ENCODE results near the gene FCHSD2.

DNA sequence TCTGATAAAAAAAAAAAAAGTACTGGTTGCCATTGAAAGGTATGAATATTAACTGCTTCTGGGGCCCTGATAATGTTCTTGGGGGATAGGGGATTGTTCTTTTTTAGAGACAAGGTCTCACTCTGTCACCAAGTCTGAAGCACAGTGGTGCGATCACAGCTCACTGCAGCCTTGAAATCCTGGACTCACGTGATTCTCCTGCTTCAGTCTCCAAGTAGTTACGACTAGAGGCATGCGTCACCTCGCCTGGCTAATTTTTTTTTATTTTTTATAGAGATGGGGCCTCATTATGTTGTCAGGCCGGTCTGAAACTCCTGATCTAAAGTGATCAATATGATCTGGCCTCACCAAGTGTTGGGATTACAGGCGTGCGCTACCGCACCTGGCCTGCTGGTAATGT lies 63.5 kb downstream of the FCHSD2 start:
- TF ChIP-seq, protein P1, sequence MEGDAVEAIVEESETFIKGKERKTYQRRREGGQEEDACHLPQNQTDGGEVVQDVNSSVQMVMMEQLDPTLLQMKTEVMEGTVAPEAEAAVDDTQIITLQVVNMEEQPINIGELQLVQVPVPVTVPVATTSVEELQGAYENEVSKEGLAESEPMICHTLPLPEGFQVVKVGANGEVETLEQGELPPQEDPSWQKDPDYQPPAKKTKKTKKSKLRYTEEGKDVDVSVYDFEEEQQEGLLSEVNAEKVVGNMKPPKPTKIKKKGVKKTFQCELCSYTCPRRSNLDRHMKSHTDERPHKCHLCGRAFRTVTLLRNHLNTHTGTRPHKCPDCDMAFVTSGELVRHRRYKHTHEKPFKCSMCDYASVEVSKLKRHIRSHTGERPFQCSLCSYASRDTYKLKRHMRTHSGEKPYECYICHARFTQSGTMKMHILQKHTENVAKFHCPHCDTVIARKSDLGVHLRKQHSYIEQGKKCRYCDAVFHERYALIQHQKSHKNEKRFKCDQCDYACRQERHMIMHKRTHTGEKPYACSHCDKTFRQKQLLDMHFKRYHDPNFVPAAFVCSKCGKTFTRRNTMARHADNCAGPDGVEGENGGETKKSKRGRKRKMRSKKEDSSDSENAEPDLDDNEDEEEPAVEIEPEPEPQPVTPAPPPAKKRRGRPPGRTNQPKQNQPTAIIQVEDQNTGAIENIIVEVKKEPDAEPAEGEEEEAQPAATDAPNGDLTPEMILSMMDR (conservative IDR thresholded peaks at IDR 0.05 in 1 of 2, IDR thresholded peaks at IDR 0.05 in 1 of 2; ENCODE audit: low read depth in 1 of 2, low read length in 2 of 2), result no peak
- no peak for TF ChIP-seq EZH2 (IDR thresholded peaks at IDR 0.05; ENCODE audit: low read length, missing control alignments)
